GM13976 (cell line): Measurements from ENCODE around the gene TRAF3.

ENCODE experiments used
- DNase-seq: peaks from one replicate; pipeline ENCODE4 v3.0.0; 2012; ENCODE audit warnings: low spot score
- CTCF ChIP-seq: IDR thresholded peaks from 2 replicates; pipeline ENCODE4 v1.5.1; 2012; ENCODE audit warnings: borderline replicate concordance, mild to moderate bottlenecking; ENCODE audit not compliant: insufficient read depth; ENCODE audit errors: extremely low read depth, missing control alignments, control extremely low read depth
- in situ Hi-C: fragments of 300-500 bp; cut with MboI; formaldehyde crosslinking; loops from one replicate; pipeline ENCODE4 v1.12.0; 2022; ENCODE audit warnings: low sequenced_read_pairs, mixed read lengths, inconsistent platforms; ENCODE audit not compliant: unreplicated experiment

The TRAF3 gene

GRCh38 chr14:102917056-102917385 lies 139.8 kb downstream of the TRAF3 start:
- no peak for TF ChIP-seq CTCF
- DNase-seq = no peak
- in situ Hi-C loops = loop anchor here (10.0 kb wide), 1 partner anchor 222 kb away; no protein-coding TSS in a partner anchor

DNA sequence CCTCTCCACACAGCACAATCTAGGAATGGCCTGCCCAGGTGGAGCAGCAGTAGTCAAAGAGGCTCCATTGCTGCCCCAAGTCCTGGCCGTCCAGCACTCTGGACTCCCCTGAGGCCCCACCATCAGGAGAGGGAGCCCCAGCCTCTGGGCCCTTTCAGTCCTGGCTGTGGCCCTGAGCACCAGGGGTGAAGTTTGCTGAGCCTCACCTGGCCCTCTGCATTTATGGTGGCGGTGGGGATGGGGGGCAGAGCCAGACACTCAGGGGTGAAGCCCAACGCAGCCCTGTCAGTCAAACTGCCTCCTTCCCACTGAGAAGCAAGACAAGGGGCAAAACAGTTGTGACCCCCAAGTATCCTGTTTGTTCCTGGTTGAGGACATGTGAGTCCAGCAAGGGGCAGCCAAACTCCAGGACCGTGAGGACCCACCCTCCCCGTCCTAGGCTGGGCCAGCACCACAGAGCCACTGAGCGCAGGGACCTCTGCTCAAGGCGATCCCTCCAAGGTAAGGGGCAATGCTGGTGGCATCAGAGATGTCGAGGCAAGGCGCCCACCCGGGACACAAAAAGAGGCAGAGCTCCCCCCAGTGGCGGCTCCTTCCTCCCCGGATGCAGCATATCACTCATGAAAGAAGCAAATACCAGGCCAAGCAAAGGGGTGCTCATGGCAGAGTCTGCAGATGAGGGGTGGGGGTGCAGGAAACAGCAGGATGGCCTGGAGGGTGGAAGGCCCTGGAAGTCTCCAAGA lies 140.4 kb downstream of the TRAF3 start:
- in situ Hi-C loops = loop anchor here (10.0 kb wide), 1 partner anchor 223 kb away; no protein-coding TSS in a partner anchor
- DNase-seq = peak; percentile 87
- peak; percentile 72 for TF ChIP-seq CTCF

DNA sequence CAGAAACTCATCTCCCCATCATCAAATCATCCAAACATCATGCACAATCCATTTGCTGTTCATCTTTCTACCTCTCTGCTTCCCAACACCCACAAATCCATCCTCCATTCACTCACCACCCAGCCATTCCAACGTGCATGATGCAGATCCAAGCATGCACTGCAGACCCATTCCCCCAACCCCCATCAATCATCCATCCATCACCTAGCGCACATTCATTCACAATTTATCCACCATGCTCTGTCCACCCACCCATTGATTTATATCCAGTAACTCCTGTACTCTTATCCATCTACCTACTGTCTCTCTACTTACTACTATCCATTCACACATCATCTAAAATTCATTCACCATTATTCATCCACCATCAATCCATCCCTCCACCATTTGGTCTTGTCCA lies 141.2 kb downstream of the TRAF3 start:
- no peak for TF ChIP-seq CTCF
- no peak for DNase-seq
- in situ Hi-C loops = loop anchor here (10.0 kb wide), 1 partner anchor 224 kb away; no protein-coding TSS in a partner anchor

DNA sequence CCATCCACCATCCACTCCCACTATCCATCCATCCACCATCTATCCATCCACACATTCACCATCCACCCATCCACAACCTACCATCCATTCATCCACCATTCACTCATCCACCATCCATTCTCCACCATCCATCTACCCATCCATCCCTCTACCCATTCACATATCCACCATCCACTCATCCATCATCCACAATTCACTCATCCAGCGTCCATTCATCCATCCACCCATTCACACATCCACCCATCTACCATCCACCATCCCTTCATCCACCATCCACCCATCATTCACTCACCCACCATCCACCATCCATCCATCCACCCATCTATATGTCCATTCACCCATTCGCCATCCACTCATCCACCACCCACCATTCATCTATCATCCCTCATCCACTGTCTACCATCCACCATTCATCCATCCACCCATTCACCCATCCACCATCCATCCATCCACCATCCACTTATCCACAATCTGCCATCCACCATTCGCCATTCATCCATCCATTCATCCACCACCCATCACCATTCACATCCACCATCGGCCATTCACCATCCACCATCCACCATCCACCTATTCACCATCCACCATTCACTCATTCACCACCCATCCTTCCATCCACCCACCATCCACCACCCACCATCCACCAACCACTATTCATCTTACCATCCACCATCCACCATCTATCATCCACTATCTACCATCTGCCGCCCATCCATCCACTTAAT lies 143.2 kb downstream of the TRAF3 start:
- TF ChIP-seq CTCF = no peak
- in situ Hi-C loops = no loop called here
- no peak for DNase-seq

DNA sequence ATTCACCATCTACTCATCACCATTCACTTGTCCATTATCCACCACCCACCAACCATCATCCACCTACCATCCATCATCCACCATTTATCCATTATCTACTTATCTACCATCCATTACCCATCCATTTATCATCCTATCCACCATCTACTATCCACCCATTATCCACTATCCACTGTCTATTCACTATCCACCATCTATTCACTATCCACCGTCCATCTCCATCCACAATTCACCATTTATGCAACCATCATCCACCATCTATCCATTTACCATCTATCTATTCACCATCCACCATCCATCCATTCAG lies 143.7 kb downstream of the TRAF3 start:
- in situ Hi-C loops = no loop called here
- TF ChIP-seq CTCF = no peak
- DNase-seq = no peak

DNA sequence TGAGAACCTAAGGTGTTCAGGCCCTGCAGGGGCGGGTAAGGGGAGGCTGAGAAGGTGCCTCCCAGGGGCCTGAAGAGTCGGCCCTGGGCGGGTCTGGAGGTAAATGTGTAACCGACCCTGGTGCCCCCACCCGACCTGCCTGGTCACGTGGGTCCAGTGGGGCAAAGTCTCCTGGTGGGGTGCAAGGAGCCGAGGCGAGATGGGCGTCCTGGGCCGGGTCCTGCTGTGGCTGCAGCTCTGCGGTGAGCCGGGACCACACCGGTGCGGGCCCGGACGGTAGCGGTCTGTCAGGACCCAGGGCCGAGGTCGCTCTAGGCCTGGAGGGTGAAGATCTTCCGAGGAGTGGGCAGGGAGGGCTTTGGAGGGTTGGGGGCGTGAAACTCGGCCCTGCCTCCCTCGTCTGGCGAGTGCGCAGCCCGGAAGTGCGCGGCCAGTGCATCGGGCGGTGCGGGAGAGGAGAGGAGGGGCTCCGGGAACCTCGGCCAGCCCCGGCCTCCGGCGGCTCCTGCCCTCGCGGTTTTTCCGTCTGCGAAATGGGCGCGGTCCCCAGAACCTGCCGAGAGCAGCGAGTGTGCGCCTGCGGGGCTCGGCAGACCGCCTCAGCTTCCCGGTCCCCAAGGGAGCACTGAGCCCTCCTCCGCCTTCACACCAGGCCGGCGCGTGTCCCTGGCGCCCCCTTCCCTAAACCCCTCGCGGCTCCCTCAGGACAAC lies 145.4 kb downstream of the TRAF3 start, which contains the start of gene AMN:
TSS of gene AMN (plus strand) at position 174 of the 711 bp plus-strand sequence. CDS start at position 200, 26 bp downstream.
- in situ Hi-C loops = no loop called here
- DNase-seq = peak; percentile 72
- no peak for TF ChIP-seq CTCF
